ENCODE results near the gene RFTN2.
A peak's percentile ranks its signal among the peaks of the same experiment; 100 is the strongest.
"Not testable (repeated sequence)": the region's sequence is repeated elsewhere in the genome, so short reads cannot be mapped to it uniquely, and the experiment has no call there.

Gene RFTN2, protein sequence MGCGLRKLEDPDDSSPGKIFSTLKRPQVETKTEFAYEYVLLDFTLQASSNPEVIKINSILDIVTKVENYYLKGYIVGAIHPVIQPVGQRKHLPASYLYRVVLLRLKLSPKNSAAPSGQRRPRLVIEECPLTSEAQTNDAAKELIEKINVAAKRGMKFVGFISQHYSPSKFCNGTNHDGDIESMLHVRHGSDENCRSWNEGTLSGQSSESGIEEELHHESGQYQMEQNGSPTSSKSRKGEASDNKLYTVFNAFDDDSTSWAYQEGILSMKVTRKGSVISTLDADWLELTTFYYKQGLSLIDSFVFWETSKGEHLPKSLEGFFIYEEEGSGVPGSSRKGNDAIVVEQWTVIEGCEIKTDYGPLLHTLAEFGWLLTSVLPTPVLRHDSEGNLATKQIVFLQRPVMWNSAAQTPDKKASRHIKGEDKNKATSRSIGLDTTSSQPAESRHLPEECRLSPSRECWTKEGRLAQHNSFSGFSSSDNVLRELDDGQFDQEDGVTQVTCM

DNA sequence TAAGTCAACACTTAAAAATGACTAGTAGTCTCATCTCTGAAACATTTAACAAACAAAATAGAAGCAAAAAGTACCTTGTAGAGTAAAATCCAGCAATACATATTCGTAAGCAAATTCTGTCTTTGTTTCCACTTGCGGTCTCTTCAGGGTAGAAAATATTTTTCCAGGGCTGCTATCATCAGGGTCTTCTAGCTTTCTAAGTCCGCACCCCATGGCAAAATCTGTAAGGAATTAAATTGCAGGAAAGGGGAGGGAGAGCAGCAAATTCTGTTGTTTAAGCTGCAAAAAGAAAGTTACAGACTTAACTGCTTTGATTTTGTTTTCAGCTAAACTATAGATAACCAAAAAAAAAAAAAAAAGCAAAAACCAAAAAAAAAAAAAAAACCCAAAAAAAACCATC is at the start of gene RFTN2:
TSS of gene RFTN2 (minus strand) at position 342 of the 400 bp plus-strand sequence. CDS start at position 213, 129 bp downstream.
- no peak for DNase-seq

DNA sequence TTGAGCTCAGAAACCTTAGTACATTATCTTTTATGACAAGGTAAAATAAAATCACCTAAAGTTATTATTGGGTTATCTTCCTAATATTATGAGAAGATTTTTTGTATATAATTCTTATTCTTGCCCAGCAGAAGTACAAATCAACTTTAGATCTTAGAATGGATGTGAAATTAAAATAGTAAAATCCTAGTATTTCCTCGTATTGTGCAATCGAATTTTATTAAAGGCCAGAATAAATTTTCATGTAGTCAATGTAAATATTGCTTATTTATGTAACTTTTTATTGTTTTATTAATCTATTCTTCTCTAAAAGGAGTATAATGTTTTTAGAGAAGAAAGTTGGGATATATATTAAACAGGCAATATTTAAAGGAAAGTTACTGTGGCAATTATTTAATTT is 42.5 kb upstream of the RFTN2 start:
- DNase-seq, result no peak

DNA sequence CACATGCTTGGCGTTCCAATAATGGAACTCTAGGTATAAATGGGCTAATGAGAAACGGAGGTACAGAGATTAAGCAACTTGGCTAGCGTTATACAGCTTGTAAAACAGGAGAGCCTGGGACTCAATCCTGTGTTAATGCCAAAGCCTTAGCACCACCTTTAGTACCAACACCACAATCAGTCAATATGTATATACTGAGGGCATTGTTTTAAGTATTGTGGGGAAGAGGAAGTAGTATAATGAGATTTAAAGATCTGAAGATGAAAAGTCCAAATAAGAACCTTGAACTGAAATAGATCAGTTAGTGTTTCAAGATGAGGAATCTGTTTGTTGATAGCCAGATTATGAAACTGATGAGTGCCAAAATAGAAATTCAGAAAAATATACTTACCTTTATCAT is 37.9 kb upstream of the RFTN2 start:
- no peak for DNase-seq

DNA sequence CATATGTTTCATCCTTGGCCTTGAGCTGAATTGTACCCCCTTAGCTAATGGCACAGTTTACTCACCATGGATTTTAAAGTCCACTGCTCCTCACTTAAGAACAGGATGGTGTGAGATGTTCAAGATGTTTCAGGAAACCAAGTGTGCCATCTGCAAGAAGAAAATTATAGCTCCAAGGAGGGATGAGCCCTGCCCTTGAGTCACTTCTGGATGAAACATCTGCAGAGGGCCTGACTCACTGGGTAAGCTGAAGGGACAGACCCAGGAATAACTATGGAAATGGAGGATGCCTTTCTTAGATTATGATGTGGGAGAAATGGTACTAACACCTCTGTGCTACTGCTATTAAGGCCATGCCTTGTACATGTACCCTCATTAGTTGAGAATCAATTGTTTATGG is 36.2 kb upstream of the RFTN2 start:
- no peak for DNase-seq

DNA sequence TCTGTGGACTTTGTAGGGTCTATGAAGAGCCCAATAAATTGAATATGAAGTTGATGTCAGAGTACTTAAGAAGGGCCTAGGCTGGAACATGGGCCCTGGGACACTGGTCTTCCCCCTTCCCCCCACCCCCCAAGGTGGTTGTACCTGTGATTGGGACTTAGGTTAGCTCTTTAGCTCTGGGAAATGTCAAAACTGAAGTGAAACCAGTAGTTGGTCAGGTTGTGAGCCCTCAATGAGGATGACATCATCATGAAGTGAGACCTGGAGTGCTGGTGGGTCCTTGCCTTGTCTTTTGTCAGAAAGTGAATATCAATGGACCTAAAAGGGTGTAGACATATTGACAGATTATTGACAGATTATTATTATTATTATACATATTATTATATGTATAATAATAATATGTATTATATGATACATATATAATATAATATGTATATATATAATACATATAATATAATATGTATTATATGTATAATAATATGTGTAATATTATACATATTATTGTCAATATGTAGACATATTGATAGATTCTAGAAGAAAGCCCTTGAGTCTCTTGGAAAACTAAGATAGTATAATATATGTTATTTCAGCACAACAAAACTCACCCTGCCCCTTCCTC is 35.1 kb upstream of the RFTN2 start:
- no peak for DNase-seq

DNA sequence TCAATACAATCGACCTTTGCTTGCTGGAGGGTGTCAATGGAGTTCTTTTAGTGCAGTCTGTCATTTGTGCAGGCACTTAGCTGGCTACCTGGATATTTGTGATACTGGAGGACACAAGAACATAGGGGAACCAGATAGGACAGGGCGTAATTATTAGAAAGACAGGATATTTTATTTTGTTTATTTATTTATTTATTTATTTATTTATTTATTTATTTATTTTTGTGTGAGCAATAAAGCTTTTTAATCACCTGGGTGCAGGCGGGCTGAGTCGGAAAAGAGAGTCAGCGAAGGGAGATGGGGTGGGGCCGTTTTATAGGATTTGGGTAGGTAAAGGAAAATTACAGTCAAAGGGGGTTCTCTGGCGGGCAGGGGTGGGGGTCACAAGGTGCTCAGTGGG is 33.8 kb upstream of the RFTN2 start:
- not testable (repeated sequence) for DNase-seq

DNA sequence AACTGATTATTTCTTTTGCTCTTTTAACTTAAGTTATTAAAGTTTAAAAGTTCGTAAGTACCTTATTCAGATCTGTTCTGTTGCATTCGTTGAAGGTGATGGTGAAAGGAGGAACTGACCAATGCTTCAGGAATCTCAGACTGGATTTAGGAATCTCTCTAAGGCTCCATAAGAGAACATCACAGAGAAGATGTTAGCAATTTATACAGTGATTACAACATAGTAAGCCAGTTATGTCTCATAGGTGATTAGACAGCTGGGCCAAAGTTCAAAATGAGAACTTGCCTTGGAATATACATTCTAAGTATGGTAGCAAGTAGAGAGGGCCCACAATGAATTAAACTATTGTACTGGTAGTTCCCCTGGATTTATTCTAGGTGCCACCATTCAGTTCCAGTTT is 32.9 kb upstream of the RFTN2 start:
- DNase-seq, result no peak

DNA sequence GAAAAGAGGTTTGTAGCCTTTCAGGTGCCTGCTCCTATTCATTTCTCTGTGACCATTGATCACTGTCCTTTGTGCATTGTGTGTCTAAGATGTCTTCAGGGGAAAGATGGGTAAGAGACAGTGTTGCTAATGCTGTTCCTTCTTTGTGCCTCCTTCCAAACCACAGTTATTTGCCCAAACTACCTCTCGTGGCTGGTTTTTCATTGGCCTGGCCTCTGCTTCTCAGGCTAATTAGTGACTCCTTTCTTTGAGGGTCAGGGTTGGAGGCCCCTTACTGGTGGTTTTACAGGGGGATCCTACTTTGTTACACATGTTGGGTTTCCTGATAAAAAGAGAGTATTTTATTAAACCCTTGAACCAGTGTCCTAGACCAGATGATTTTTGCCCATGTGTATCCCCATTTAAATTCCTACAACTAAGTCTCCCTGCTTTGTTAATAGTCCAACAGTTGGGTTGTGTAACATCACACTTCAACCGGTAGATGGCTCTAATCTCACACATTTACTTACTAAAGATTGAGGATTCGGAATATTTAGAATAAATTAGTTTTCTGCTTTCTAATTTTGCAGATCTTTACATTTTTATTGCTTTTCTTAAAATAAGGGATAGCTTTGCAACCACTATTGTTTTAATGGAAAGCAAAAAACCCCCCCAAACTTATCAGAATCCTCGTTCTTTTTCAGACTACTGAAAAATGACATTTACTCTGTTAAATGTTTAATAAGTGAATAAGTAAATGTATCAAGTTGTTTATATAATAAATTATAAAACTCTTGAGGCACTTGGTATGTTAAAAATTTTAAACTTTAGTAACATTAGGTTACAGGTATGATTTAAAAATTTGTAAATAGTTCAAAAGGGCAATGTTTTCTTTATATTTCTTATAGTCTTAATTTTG is 32.2 kb upstream of the RFTN2 start:
- DNase-seq, result no peak

DNA sequence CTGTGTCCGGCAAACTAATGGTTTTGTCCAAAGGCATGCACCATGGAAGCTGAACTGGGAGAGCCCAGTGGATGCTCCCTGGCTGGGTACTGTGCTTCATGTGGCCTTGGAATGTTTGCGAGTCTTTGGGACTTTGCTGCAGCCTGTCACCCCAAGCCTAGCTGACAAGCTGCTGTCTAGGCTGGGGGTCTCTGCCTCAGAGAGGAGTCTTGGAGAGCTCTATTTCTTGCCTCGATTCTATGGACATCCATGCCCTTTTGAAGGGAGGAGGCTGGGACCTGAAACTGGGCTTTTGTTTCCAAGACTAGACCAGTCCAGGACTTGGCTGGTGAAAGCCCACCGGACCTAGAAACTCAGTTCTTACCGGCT is 31.4 kb upstream of the RFTN2 start:
- DNase-seq, result no peak

DNA sequence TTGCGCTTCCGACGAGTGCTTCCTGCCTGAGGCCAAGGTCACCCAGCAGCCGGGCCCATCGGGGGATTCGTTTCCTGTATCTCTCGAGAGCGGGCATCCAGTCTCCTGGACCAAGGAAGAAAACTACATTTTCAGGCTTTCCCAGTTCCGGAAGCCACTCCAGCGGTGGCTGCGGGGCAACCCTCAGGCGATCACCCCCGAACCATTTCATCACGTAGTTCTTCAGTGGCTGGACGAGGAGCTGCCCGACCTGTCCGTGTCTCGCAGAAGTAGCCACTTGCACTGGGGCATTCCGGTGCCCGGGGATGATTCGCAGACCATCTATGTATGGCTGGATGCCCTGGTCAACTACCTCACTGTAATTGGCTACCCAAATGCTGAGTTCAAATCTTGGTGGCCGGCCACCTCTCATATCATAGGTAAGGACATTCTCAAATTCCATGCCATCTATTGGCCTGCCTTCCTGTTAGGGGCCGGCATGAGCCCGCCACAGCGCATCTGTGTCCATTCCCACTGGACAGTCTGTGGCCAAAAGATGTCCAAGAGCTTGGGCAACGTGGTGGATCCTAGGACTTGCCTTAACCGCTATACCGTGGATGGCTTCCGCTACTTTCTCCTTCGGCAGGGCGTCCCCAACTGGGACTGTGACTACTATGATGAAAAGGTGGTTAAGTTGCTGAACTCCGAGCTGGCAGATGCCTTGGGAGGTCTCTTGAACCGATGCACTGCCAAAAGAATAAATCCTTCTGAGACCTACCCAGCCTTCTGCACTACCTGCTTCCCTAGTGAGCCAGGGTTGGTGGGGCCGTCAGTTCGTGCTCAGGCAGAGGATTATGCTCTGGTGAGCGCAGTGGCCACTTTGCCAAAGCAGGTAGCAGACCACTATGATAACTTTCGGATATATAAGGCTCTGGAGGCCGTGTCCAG is 30.8 kb upstream of the RFTN2 start:
- DNase-seq, result no peak

DNA sequence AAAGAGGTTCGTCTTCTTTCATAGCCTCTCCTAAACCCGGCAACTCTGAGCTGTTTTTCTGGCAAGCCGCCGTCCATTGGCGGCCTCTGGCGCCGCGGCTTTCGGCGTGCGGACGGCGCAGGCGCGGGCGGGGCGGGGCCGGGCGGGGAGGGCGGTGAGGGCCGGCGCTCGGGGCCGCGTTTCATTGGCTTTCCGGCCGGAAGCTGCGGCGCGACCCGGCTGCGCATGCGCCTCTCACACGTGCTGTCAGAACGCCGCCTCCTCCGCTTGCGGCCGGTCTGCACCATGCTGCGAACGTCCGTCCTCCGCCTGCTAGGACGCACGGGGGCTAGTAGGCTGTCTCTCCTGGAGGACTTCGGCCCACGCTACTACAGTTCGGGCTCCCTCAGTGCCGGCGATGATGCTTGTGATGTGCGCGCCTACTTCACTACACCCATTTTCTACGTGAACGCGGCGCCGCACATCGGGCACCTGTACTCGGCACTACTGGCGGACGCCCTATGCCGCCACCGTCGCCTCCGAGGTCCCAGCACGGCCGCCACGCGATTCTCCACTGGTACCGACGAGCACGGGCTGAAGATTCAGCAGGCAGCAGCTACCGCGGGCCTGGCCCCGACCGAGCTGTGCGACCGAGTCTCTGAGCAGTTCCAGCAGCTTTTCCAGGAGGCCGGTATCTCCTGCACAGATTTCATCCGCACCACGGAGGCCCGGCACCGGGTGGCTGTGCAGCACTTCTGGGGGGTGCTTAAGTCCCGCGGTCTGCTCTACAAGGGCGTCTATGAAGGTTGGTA is 29.9 kb upstream of the RFTN2 start, which contains the start of gene MARS2:
TSS of gene MARS2 (plus strand) at position 249 of the 791 bp plus-strand sequence. CDS start at position 286, 37 bp downstream.
- DNase-seq, result peak; percentile 94

DNA sequence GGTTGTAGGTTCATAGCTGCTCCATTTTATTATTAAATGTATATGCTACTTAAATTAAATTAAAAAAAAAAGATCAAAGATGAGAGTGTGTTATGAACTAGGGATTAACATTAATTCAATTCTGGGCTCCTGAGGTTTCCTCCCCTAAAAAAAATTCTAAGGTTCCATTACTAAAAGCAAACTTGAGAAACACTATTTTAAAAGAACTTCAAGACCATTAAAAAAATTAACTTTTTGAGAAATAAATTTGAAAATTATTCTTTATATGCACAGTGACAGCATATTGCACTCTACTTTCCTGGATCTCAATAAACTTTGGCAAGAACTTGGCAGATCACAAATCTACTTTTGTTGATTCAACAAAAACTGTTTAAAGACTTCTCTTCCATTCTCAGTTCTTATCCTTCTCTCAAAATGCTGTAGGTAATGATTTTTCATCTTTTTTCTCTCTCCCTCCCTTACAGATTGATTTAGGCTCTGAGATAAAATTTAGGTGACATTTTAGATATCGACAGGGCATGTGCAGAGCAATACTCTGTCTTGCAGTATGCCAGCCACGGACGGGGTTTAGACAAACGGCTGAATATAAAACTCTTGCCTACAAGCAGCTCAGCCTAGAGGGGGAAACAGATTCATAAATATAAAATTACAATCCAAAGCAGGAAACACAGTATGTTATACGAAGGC is 29.2 kb upstream of the RFTN2 start:
- DNase-seq, result no peak

DNA sequence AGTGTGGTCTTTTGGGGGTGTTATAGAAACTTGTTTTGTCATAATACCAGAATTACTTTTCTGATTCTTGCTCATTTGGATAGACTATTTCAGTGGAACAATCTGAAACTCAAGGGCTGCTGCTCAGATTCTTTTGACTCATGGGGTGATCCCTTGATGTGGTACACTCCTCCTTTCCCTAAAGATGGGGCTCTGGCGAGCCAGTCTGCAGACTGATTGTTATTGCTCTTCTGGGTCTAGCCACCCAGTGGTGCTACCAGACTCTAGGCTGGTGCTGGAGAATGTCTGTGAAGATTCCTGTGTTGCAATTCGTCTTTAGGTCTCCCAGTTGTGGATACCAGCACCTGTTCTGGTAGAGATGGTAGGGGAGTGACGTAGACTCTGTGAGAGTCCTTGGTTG is 25.6 kb upstream of the RFTN2 start:
- DNase-seq, result no peak

DNA sequence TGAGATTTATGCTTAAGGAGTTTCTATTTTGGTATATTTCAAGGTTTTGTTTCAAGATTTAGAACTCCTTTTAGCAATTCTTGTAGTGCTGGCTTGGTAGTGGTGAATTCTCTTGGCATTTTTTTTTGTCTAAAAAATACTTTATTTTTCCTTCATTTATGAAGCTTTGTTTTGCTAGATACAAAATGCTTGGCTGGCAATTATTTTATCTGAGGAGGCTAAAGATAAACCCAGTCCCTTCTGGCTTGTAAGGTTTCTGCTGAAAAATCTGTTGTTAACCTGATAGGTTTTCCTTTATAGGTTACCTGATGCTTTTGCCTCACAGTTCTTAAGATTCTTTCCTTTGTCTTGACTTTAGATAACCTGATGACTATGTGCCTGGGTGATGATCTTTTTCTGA is 24.3 kb upstream of the RFTN2 start:
- DNase-seq, result not testable (repeated sequence)

DNA sequence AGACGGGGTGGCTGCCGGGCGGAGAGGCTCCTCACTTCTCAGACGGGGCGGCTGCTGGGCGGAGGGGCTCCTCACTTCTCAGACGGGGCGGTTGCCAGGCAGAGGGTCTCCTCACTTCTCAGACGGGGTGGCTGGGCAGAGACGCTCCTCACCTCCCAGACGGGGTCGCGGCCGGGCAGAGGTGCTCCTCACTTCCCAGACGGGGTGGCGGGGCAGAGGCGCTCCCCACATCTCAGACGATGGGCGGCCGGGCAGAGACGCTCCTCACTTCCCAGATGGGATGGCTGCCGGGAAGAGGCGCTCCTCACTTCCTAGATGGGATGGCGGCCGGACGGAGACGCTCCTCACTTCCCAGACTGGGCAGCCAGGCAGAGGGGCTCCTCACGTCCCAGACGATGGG is 21.2 kb upstream of the RFTN2 start:
- DNase-seq, result not testable (repeated sequence)

DNA sequence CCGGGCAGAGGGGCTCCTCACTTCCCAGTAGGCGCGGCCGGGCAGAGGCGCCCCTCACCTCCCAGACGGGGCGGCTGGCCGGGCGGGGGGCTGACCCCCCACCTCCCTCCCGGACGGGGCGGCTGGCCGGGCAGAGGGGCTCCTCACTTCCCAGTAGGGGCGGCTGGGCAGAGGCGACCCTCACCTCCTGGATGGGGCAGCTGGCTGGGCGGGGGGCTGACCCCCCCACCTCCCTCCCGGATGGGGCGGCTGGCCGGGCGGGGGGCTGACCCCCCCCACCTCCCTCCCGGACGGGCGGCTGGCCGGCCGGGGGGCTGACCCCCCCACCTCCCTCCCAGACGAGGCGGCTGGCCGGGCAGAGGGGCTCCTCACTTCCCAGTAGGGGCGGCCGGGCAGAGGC is 20.6 kb upstream of the RFTN2 start:
- not testable (repeated sequence) for DNase-seq

DNA sequence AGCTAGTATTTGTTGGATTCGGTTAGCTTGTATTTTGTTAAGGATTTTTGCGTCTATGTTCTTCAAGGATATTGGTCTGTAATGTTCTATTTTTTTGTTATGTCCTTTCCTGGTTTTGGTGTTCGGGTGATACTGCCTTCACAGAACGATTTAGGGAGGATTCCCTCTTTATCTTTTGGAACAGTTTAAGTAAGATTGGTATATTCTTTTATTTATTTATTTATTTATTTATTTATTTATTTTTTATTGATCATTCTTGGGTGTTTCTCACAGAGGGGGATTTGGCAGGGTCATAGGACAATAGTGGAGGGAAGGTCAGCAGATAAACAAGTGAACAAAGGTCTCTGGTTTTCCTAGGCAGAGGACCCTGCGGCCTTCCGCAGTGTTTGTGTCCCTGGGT is 19.8 kb upstream of the RFTN2 start:
- not testable (repeated sequence) for DNase-seq

DNA sequence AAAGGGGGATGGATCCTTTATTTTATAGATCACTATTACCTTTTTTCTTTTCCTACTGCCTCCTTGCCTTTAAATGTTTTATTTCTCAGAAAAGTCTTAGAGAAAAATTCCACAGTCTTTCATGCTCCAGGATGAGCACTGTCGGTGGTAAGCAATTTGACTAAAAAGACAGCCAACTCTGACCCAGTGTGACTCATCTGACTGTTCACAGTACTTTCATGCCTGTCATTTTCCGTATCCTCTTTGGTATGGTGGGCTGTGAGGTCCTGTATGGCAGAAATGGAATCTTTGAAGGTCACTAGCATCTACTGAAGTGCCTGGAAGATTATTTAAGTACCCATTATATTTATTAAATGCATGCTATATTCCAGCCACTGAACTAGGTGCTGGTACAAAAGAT is 2.1 kb upstream of the RFTN2 start:
- DNase-seq, result no peak

DNA sequence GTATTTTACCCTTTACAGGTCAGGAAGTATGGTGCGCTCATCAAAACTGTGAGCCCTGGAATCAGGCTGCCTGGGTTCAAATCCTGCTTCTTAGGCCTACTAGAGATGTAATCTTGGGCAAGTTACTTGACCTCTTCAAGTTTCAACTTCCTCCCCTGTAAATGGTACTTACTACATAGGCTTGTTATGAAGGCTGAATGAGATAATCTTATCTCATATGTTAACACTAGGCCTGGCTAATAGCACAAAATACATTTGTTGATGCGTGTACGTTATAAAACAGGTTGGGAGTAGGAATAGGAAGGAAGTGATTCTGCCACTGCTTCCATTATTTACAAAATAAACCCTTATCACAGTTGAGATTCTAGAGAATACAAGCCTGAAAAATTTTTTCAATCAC is 1.7 kb upstream of the RFTN2 start:
- no peak for DNase-seq

DNA sequence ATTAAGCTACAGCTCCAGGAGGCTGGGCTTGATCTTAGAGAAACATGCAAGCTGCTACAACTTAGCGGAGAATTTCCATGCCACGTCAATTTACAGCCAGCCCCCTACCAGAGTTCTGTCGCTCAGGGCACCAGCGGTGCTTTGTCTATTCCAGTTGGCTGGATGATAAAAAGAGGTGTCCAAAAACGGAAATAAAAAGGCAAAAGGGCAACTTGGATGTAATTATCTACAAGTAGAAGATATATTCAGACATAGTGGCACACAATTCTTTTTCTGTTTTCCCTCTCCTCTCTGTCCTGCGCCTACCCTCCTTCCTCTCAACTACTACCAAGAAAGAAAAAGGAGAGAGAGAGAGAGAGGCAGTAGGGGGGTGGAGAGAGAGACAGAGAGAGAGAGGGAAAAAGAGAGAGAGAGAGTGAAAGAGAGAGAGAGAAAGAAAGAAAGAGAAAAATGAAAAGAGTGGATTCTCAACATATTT is 363 bp upstream of the RFTN2 start:
- no peak for DNase-seq

DNA sequence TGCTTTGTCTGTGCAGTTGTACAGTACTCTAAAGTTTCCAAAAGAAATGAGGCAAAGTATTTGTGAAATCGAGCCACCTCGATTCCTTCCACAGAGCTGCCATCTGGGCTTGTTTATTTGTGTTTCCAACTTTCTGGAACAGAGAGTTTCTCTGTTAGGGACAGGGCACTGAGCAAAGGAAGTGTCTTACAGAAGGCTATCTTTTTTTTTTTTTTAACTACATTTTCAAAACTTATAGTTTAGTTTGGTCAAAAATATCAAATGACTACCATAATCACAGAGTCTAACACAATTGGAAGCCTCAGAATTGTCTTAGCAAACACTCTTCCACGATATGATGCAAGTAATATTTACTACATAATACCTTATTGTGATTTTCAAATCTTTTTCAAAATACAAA is 796 bp downstream of the RFTN2 start:
- DNase-seq, result no peak

Data from CD4-positive, alpha-beta T cell treated with Interleukin-15 for 1 hour (primary cell).